ENCODE results near the gene SCP2. TPM values are rescaled to one million over a fixed set of nuclear protein-coding genes. Genes with fewer than 3 reads are reported as not detected.

SCP2 gene
- total RNA-seq, 2 experiments from 2014 or later = 63.9 to 75.5 TPM

GRCh38 chr1:53094533-53094919 is 167.4 kb downstream of the SCP2 start:
- TF ChIP-seq EZH2phosphoT487 (IDR thresholded peaks at IDR 0.05; ENCODE audit: borderline replicate concordance, low read depth, low read length) (no peak), CTCF (conservative IDR thresholded peaks at IDR 0.05; ENCODE audit: low read length) (no peak)
- Histone ChIP-seq H3K27ac (ENCODE audit: low read depth, low read length, poor library complexity, severe bottlenecking) (no peak overlapping the region), H3K4me2 (ENCODE audit: low read length) (no peak overlapping the region), H3K36me3 (ENCODE audit: insufficient read depth, low read length) (no peaks in the 10 kb centered on the region), H3K9me3 (ENCODE audit: low read length) (peaks cover 22% of the 10 kb centered on the region), H4K20me1 (ENCODE audit: insufficient read depth, low read length) (no peaks in the 10 kb centered on the region), H3K79me2 (ENCODE audit: insufficient read depth, low read depth, low read length) (no peaks in the 10 kb centered on the region), H3K9me2 (ENCODE audit: insufficient read depth, low read length) (no peaks in the 10 kb centered on the region), H3K4me3 (ENCODE audit: low read depth, low read length, poor library complexity, severe bottlenecking) (no peak overlapping the region), H3K4me1 (ENCODE audit: insufficient read depth, low read length, poor library complexity, severe bottlenecking) (no peaks in the 10 kb centered on the region), H2AFZ (ENCODE audit: low read length) (no peak overlapping the region)
- CTCF ChIA-PET (ENCODE audit: unreplicated experiment) = no interaction called here
- intact Hi-C loops (cut with micrococcal nuclease; ENCODE audit: unreplicated experiment) = no loop called here
- POLR2A ChIA-PET = interaction anchor here (0.5 kb wide), 1 partner anchor 52 kb away, joined by 3 read pairs; no protein-coding TSS in a partner anchor
- BruUV-seq (replicated peaks) = no TSS peak
- DNase-seq (ENCODE audit: low spot score) = no peak

Small RNA genes lying within 50 kb of the gene (microRNA-seq; reads per million reads assigned to microRNA genes)
- gene MIR1273F (ENCODE audit: borderline replicate concordance) (not detected), gene MIR1273G (ENCODE audit: borderline replicate concordance) (not detected), gene MIR5095 (ENCODE audit: borderline replicate concordance) (not detected)

Small RNA genes lying within 50 kb of the gene (small RNA-seq; reads per million reads assigned to genes)
- not detected for gene AC099677.1
- not detected for gene AC099677.2
- not detected for gene HIGD1AP11
- gene MIR1273F = not detected
- gene MIR1273G = not detected
- gene MIR5095 = not detected

Other genes starting within 250 kb of the SCP2 start
- gene COA7, start 228.9 kb upstream of the SCP2 start, total RNA-seq (2014; rRNA removed; shearing (Covaris generic)) = 6.6 and 7.0 TPM in 2 replicates
- gene COA7, start 228.9 kb upstream of the SCP2 start, total RNA-seq (2022) = 19.9 and 26.1 TPM in 2 replicates
- 8.5 and 11.2 TPM in 2 replicates for gene ZYG11B, start 200.8 kb upstream of the SCP2 start, total RNA-seq (2014; rRNA removed; shearing (Covaris generic))
- 13.9 and 15.9 TPM in 2 replicates for gene ZYG11B, start 200.8 kb upstream of the SCP2 start, total RNA-seq (2022)
- not detected in 2 replicates for gene ZYG11A, start 84.5 kb upstream of the SCP2 start, total RNA-seq (2014; rRNA removed; shearing (Covaris generic))
- gene ZYG11A, start 84.5 kb upstream of the SCP2 start, total RNA-seq (2022) = not detected in 2 replicates
- not detected in 2 replicates for gene ECHDC2, start 5.5 kb upstream of the SCP2 start, total RNA-seq (2014; rRNA removed; shearing (Covaris generic))
- gene ECHDC2, start 5.5 kb upstream of the SCP2 start, total RNA-seq (2022) = not detected in 2 replicates
- gene PODN, start 134.9 kb downstream of the SCP2 start, total RNA-seq (2014; rRNA removed; shearing (Covaris generic)) = not detected in 2 replicates
- not detected in 2 replicates for gene PODN, start 134.9 kb downstream of the SCP2 start, total RNA-seq (2022)
- not detected in 2 replicates for gene SLC1A7, start 215.4 kb downstream of the SCP2 start, total RNA-seq (2014; rRNA removed; shearing (Covaris generic))
- gene SLC1A7, start 215.4 kb downstream of the SCP2 start, total RNA-seq (2022) = not detected in 2 replicates

Measured in OCI-LY7 (cell line).